ENCODE data around the gene SNRNP25.
A peak's percentile ranks its signal among the peaks of the same experiment; 100 is the strongest.

The SNRNP25 gene

GRCh38 chr16:74051-74746 is 20.6 kb downstream of the SNRNP25 start:
- Histone ChIP-seq H3K9me3 (ENCODE audit: control extremely low read depth in 1 of 5, control insufficient read depth in 4 of 5, insufficient read depth in 2 of 5, low read depth in 1 of 5, low read length in 4 of 5) (no peaks in the 10 kb centered on the region), H3K4me1 (ENCODE audit: control extremely low read depth in 1 of 4, control insufficient read depth in 4 of 4, insufficient read depth in 4 of 4, low read length in 3 of 4) (peaks cover 3 to 67% (median 62%) of the 10 kb centered on the region in 4 experiments), H3K27ac (ENCODE audit: insufficient read depth in 1 of 2, low read depth in 1 of 2, low read length in 2 of 2, poor library complexity in 1 of 2, severe bottlenecking in 2 of 2) (no peak overlapping the region), H3K27me3 (replicated peaks in 2 of 5; ENCODE audit: control insufficient read depth in 4 of 5, insufficient read depth in 5 of 5, low read length in 4 of 5) (peaks cover 0 to 22% (median 2%) of the 10 kb centered on the region in 5 experiments), H3K4me3 (ENCODE audit: control insufficient read depth in 1 of 7, extremely low read depth in 1 of 7, insufficient read depth in 4 of 7, low read depth in 2 of 7, low read length in 6 of 7) (no peak overlapping the region), H3K36me3 (ENCODE audit: control insufficient read depth in 4 of 4, insufficient read depth in 4 of 4, low read length in 3 of 4) (peaks cover 0 to 1% (median under 1%) of the 10 kb centered on the region in 4 experiments)
- ChIA-PET CTCF (interaction anchor here (2.3 to 19.8 kb wide), 4 partner anchors 10 to 33 kb away, joined by 10 to 643 read pairs (median 36); no protein-coding TSS in a partner anchor), POLR2A (no interaction called here)
- no peak for DNase-seq
- 92% methylated on average over 9 of the region's 12 CpGs for WGBS (ENCODE audit: insufficient coverage)

- Histone ChIP-seq H3K27me3 (replicated peaks in 2 of 5; ENCODE audit: control insufficient read depth in 4 of 5, insufficient read depth in 5 of 5, low read length in 4 of 5) (peaks cover 0 to 22% (median 2%) of the 10 kb centered on the region in 5 experiments), H3K4me1 (ENCODE audit: control extremely low read depth in 1 of 4, control insufficient read depth in 4 of 4, insufficient read depth in 4 of 4, low read length in 3 of 4) (peaks cover 3 to 73% (median 68%) of the 10 kb centered on the region in 4 experiments), H3K9me3 (ENCODE audit: control extremely low read depth in 1 of 5, control insufficient read depth in 4 of 5, insufficient read depth in 2 of 5, low read depth in 1 of 5, low read length in 4 of 5) (no peaks in the 10 kb centered on the region), H3K27ac (ENCODE audit: insufficient read depth in 1 of 2, low read depth in 1 of 2, low read length in 2 of 2, poor library complexity in 1 of 2, severe bottlenecking in 2 of 2) (no peak overlapping the region), H3K4me3 (ENCODE audit: control insufficient read depth in 1 of 7, extremely low read depth in 1 of 7, insufficient read depth in 4 of 7, low read depth in 2 of 7, low read length in 6 of 7) (no peak overlapping the region), H3K36me3 (ENCODE audit: control insufficient read depth in 4 of 4, insufficient read depth in 4 of 4, low read length in 3 of 4) (peaks cover 0 to 8% (median 6%) of the 10 kb centered on the region in 4 experiments)
- ChIA-PET POLR2A (interaction anchor here (0.6 kb wide), 1 partner anchor 9 kb away, joined by 3 read pairs; no protein-coding TSS in a partner anchor), CTCF (interaction anchor here (2.3 to 19.8 kb wide), 4 partner anchors 11 to 32 kb away, joined by 10 to 643 read pairs (median 36); no protein-coding TSS in a partner anchor)
- no peak for DNase-seq
- 96% methylated on average over 16 of the region's 16 CpGs for WGBS (ENCODE audit: insufficient coverage)
Measured at GRCh38 chr16:74747-75334, 21.2 kb downstream of the SNRNP25 start.

GRCh38 chr16:75580-76501 is 22.2 kb downstream of the SNRNP25 start:
- Histone ChIP-seq H3K36me3 (ENCODE audit: control insufficient read depth in 4 of 4, insufficient read depth in 4 of 4, low read length in 3 of 4) (peaks cover 2 to 16% (median 13%) of the 10 kb centered on the region in 4 experiments), H3K27ac (ENCODE audit: insufficient read depth in 1 of 2, low read depth in 1 of 2, low read length in 2 of 2, poor library complexity in 1 of 2, severe bottlenecking in 2 of 2) (no peak overlapping the region), H3K27me3 (replicated peaks in 2 of 5; ENCODE audit: control insufficient read depth in 4 of 5, insufficient read depth in 5 of 5, low read length in 4 of 5) (peaks cover 0 to 22% (median 2%) of the 10 kb centered on the region in 5 experiments), H3K4me1 (ENCODE audit: control extremely low read depth in 1 of 4, control insufficient read depth in 4 of 4, insufficient read depth in 4 of 4, low read length in 3 of 4) (peaks cover 3 to 74% (median 70%) of the 10 kb centered on the region in 4 experiments), H3K4me3 (ENCODE audit: control insufficient read depth in 1 of 7, extremely low read depth in 1 of 7, insufficient read depth in 4 of 7, low read depth in 2 of 7, low read length in 6 of 7) (peak overlapping the region in 5 of 7 experiments; percentile 26 to 89 (median 80)), H3K9me3 (ENCODE audit: control extremely low read depth in 1 of 5, control insufficient read depth in 4 of 5, insufficient read depth in 2 of 5, low read depth in 1 of 5, low read length in 4 of 5) (no peaks in the 10 kb centered on the region)
- peak; percentile 85 to 93 (median 93) for DNase-seq
- CTCF ChIA-PET: interaction anchor here (2.3 to 19.8 kb wide), 4 partner anchors 12 to 31 kb away, joined by 10 to 643 read pairs (median 36); no protein-coding TSS in a partner anchor
- POLR2A ChIA-PET: interaction anchor here (0.6 kb wide), 1 partner anchor 8 kb away, joined by 3 read pairs; no protein-coding TSS in a partner anchor
- 0% methylated on average over 5 of the region's 11 CpGs for WGBS (ENCODE audit: insufficient coverage)

- CTCF ChIA-PET: interaction anchor here (1.6 to 19.8 kb wide), 2 partner anchors 11 to 15 kb away, joined by 8 to 643 read pairs; no protein-coding TSS in a partner anchor
- H3K27ac ChIP-seq (ENCODE audit: insufficient read depth in 1 of 2, low read depth in 1 of 2, low read length in 2 of 2, poor library complexity in 1 of 2, severe bottlenecking in 2 of 2): peak overlapping the region in 1 of 2 experiments; percentile 66
- peak in 1 of 3 donors; percentile 35 for DNase-seq
Measured at GRCh38 chr16:76535-77272, 23.1 kb downstream of the SNRNP25 start.

GRCh38 chr16:77273-77806 is 23.7 kb downstream of the SNRNP25 start:
- Histone ChIP-seq H3K4me3 (ENCODE audit: control insufficient read depth in 1 of 7, extremely low read depth in 1 of 7, insufficient read depth in 4 of 7, low read depth in 2 of 7, low read length in 6 of 7) (peak overlapping the region; percentile 62 to 89 (median 73)), H3K4me1 (ENCODE audit: control extremely low read depth in 1 of 4, control insufficient read depth in 4 of 4, insufficient read depth in 4 of 4, low read length in 3 of 4) (peaks cover 3 to 71% (median 66%) of the 10 kb centered on the region in 4 experiments), H3K9me3 (ENCODE audit: control extremely low read depth in 1 of 5, control insufficient read depth in 4 of 5, insufficient read depth in 2 of 5, low read depth in 1 of 5, low read length in 4 of 5) (no peaks in the 10 kb centered on the region), H3K27me3 (replicated peaks in 2 of 5; ENCODE audit: control insufficient read depth in 4 of 5, insufficient read depth in 5 of 5, low read length in 4 of 5) (peaks cover 0 to 11% (median 2%) of the 10 kb centered on the region in 5 experiments), H3K36me3 (ENCODE audit: control insufficient read depth in 4 of 4, insufficient read depth in 4 of 4, low read length in 3 of 4) (peaks cover 2 to 23% (median 17%) of the 10 kb centered on the region in 4 experiments), H3K27ac (ENCODE audit: insufficient read depth in 1 of 2, low read depth in 1 of 2, low read length in 2 of 2, poor library complexity in 1 of 2, severe bottlenecking in 2 of 2) (peak overlapping the region in 1 of 2 experiments; percentile 66)
- ChIA-PET POLR2A (no interaction called here), CTCF (interaction anchor here (1.6 to 19.8 kb wide), 2 partner anchors 12 to 15 kb away, joined by 8 to 643 read pairs; no protein-coding TSS in a partner anchor)
- DNase-seq: peak in 2 of 3 donors; percentile 50 to 59
- 4% methylated on average over 28 of the region's 31 CpGs for WGBS (ENCODE audit: insufficient coverage)

More at GRCh38 chr16:76535-77272, 23.1 kb downstream of the SNRNP25 start:
- H3K9me3 ChIP-seq (ENCODE audit: control extremely low read depth in 1 of 5, control insufficient read depth in 4 of 5, insufficient read depth in 2 of 5, low read depth in 1 of 5, low read length in 4 of 5): no peaks in the 10 kb centered on the region
- H3K4me1 ChIP-seq (ENCODE audit: control extremely low read depth in 1 of 4, control insufficient read depth in 4 of 4, insufficient read depth in 4 of 4, low read length in 3 of 4): peaks cover 3 to 71% (median 70%) of the 10 kb centered on the region in 4 experiments
- H3K27me3 ChIP-seq (replicated peaks in 2 of 5; ENCODE audit: control insufficient read depth in 4 of 5, insufficient read depth in 5 of 5, low read length in 4 of 5): peaks cover 0 to 14% (median 2%) of the 10 kb centered on the region in 5 experiments
- peak overlapping the region; percentile 10 to 89 (median 70) for H3K4me3 ChIP-seq (ENCODE audit: control insufficient read depth in 1 of 7, extremely low read depth in 1 of 7, insufficient read depth in 4 of 7, low read depth in 2 of 7, low read length in 6 of 7)
- H3K36me3 ChIP-seq (ENCODE audit: control insufficient read depth in 4 of 4, insufficient read depth in 4 of 4, low read length in 3 of 4): peaks cover 2 to 20% (median 15%) of the 10 kb centered on the region in 4 experiments
- POLR2A ChIA-PET: no interaction called here
- WGBS (ENCODE audit: insufficient coverage): 15% methylated on average over 10 of the region's 13 CpGs

Measured in common myeloid progenitor, CD34-positive (primary cell).